HepG2 (cell line): Measurements from ENCODE around the gene UTP20. TPM values are rescaled to one million over a fixed set of nuclear protein-coding genes. Genes with fewer than 3 reads are reported as not detected.

ENCODE experiments used
- ATAC-seq: fragments of 200-7000 bp; cut with Tn5 transposase; 3 replicates; pipeline ENCODE4 v1.9.1; 2020; ENCODE audit warnings: mild to moderate bottlenecking, moderate library complexity
- BruUV-seq: library from RNA; stranded (reverse); fragments of 400-500 nt; replicated peaks from 2 replicates; lab custom pipeline; 2021; lab: Mats Ljungman, UMichigan
- CTCF ChIA-PET: fragments of 300-600 bp; formaldehyde crosslinking; extraction: SDS; loops from one replicate; lab custom pipeline; 2021; ENCODE audit warnings: low total read pairs, inconsistent platforms, low intra/inter-chr PET ratio; lab: Yijun Ruan, JAX
- POLR2A ChIA-PET: fragments of 350-600 bp; sonication (Branson Sonifier 250); formaldehyde crosslinking; loops from one replicate; lab custom pipeline; 2020; ENCODE audit warnings: antibody characterized with exemption, inconsistent platforms; lab: Yijun Ruan, JAX
- DNase-seq: peaks from one replicate; pipeline ENCODE4 v3.0.0-alpha.2; 2015; ENCODE audit warnings: low spot score
- FAIRE-seq: peaks from 3 replicates; lab custom pipeline; 2011; peaks lifted over from hg19 to GRCh38; lab: Jason Lieb, UNC
- H2AFZ ChIP-seq: one replicate; pipeline ENCODE4 v1.6.1; 2011; ENCODE audit warnings: low read length, inconsistent platforms
- H3K27ac ChIP-seq: fragments of 300-600 bp; 3 replicates; pipeline ENCODE4 v1.8.0; 2011; ENCODE audit warnings: mixed run types, mild to moderate bottlenecking, mixed read lengths, low read length, inconsistent platforms; ENCODE audit not compliant: insufficient read depth; ENCODE audit errors: extremely low read length
- H3K27me3 ChIP-seq, 2 experiments: fragments of 200-600 bp in 1 of 2; 2 replicates in 1 of 2; 3 replicates in 1 of 2; pipeline versions ENCODE4 v1.6.0 to v1.8.0; 2011; ENCODE audit warnings: low read length in 2 of 2, mild to moderate bottlenecking in 2 of 2, moderate library complexity in 2 of 2, inconsistent platforms in 1 of 2; ENCODE audit not compliant: insufficient read depth in 2 of 2, control insufficient read depth in 1 of 2
- H3K36me3 ChIP-seq, 2 experiments: fragments of 200-600 bp in 1 of 2; replicated peaks in 1 of 2; 2 replicates in 1 of 2; 3 replicates in 1 of 2; pipeline versions ENCODE4 v1.5.1 to v1.8.0; 2011; ENCODE audit warnings: low read length in 2 of 2, inconsistent platforms in 1 of 2; ENCODE audit not compliant: insufficient read depth in 2 of 2, control insufficient read depth in 1 of 2
- H3K4me1 ChIP-seq: 2 replicates; pipeline ENCODE4 v1.5.1; 2012; ENCODE audit warnings: low read length, inconsistent platforms; ENCODE audit not compliant: insufficient read depth
- H3K4me2 ChIP-seq: 2 replicates; pipeline ENCODE4 v1.6.0; 2011; ENCODE audit warnings: low read depth, low read length, inconsistent platforms
- H3K4me3 ChIP-seq, 3 experiments: fragments of 200-600 bp in 1 of 3; sonication (generic), shearing (Covaris generic) in 1 of 3; replicated peaks in 1 of 3; 2 replicates each; pipeline ENCODE4 v1.5.1; 2011 to 2016; ENCODE audit warnings: low read length in 3 of 3, inconsistent platforms in 2 of 3, low read depth in 2 of 3, mild to moderate bottlenecking in 2 of 3, control low read depth in 1 of 3, mixed read lengths in 1 of 3; ENCODE audit not compliant: insufficient read depth in 1 of 3
- H3K79me2 ChIP-seq: one replicate; pipeline ENCODE4 v1.6.1; 2011; ENCODE audit warnings: low read length, inconsistent platforms; ENCODE audit not compliant: insufficient read depth
- H3K9ac ChIP-seq: 2 replicates; pipeline ENCODE4 v1.6.0; 2011; ENCODE audit warnings: mild to moderate bottlenecking, low read depth, low read length, inconsistent platforms; ENCODE audit not compliant: insufficient read depth
- H3K9me3 ChIP-seq: 2 replicates; pipeline ENCODE4 v1.5.1; 2012; ENCODE audit warnings: mild to moderate bottlenecking, low read length
- H4K20me1 ChIP-seq: 2 replicates; pipeline ENCODE4 v1.6.0; 2011; ENCODE audit warnings: inconsistent platforms, mild to moderate bottlenecking, low read length, moderate library complexity; ENCODE audit not compliant: insufficient read depth
- ASH2L ChIP-seq: fragments of 300-600, 200-600 bp; sonication (generic); IDR thresholded peaks from 2 replicates; pipeline ENCODE4 v1.7.0; 2017; ENCODE audit warnings: low read depth, mild to moderate bottlenecking, moderate library complexity, mixed read lengths, low read length; ENCODE audit not compliant: insufficient read length
- CBX2 ChIP-seq, 2 experiments: fragments of 200-600 bp in 1 of 2; sonication (generic); formaldehyde crosslinking in 1 of 2; IDR thresholded peaks; 2 replicates each; pipeline versions ENCODE4 v1.7.0 to v1.8.1; 2018 to 2022; ENCODE audit warnings: low read depth in 2 of 2, low read length in 1 of 2, mild to moderate bottlenecking in 1 of 2, missing genetic modification reagents in 1 of 2
- CCDC6 ChIP-seq: sonication (generic); formaldehyde crosslinking; IDR thresholded peaks from 2 replicates; pipeline ENCODE4 v1.8.1; 2022; ENCODE audit warnings: mild to moderate bottlenecking, missing genetic modification reagents, moderate library complexity
- DDIT3 ChIP-seq: sonication (generic); formaldehyde crosslinking; IDR thresholded peaks from 2 replicates; pipeline ENCODE4 v1.4.0; 2020; ENCODE audit warnings: mild to moderate bottlenecking, missing genetic modification reagents
- FOXK1 ChIP-seq: sonication (generic); formaldehyde crosslinking; IDR thresholded peaks from 2 replicates; pipeline ENCODE4 v1.4.0; 2020; ENCODE audit warnings: low read depth, missing genetic modification reagents, borderline replicate concordance
- HMG20B ChIP-seq: conservative IDR thresholded peaks from 2 replicates; pipeline ENCODE4 v1.6.1; 2016; ENCODE audit warnings: missing genetic modification reagents, missing compliant biosample characterization
- KLF16 ChIP-seq, 2 experiments: sonication (generic) in 1 of 2; formaldehyde crosslinking in 1 of 2; IDR thresholded peaks; 2 replicates each; pipeline versions ENCODE4 v1.6.1 to v1.8.0; 2016 to 2023; ENCODE audit warnings: missing genetic modification reagents in 2 of 2, missing compliant biosample characterization in 1 of 2
- RXRA ChIP-seq: sonication (generic); formaldehyde crosslinking; IDR thresholded peaks from 2 replicates; pipeline ENCODE4 v1.5.1; 2020; ENCODE audit warnings: missing genetic modification reagents
- TOPORS ChIP-seq: sonication (generic); formaldehyde crosslinking; IDR thresholded peaks from 2 replicates; pipeline ENCODE4 v1.8.0; 2023; ENCODE audit warnings: mild to moderate bottlenecking, missing genetic modification reagents
- ZBTB34 ChIP-seq: sonication (generic); formaldehyde crosslinking; IDR thresholded peaks from 2 replicates; pipeline ENCODE4 v1.8.0; 2022; ENCODE audit warnings: mild to moderate bottlenecking, missing genetic modification reagents
- ZIK1 ChIP-seq: sonication (generic); formaldehyde crosslinking; IDR thresholded peaks from 2 replicates; pipeline ENCODE4 v1.5.0; 2020; ENCODE audit warnings: mild to moderate bottlenecking, low read depth, missing genetic modification reagents, borderline replicate concordance
- ZNF468 ChIP-seq: sonication (generic); formaldehyde crosslinking; IDR thresholded peaks from 2 replicates; pipeline ENCODE4 v1.8.0; 2022; ENCODE audit warnings: mild to moderate bottlenecking, moderate library complexity, missing genetic modification reagents
- ZNF570 ChIP-seq: sonication (generic); formaldehyde crosslinking; IDR thresholded peaks from 2 replicates; pipeline ENCODE4 v1.4.0; 2020; ENCODE audit warnings: mild to moderate bottlenecking, missing genetic modification reagents, borderline replicate concordance
- ZNF792 ChIP-seq: IDR thresholded peaks from 2 replicates; pipeline ENCODE4 v1.6.1; 2016
- WGBS: methylation state at CpG from one replicate; pipeline ENCODE4 v1.1.6; 2017; ENCODE audit warnings: low lambda C conversion rate; 5-methylcytosine and 5-hydroxymethylcytosine counted together
- in situ Hi-C: cut with HindIII; loops from 2 replicates; pipeline ENCODE4 v1.10.0; 2017; ENCODE audit warnings: low pct_unique_long_range_greater_than_20kb; ENCODE audit not compliant: extremely low pct_ligation_motif_present
- intact Hi-C: fragments of 100-400 bp; cut with micrococcal nuclease; formaldehyde crosslinking; loops from one replicate; pipeline ENCODE4 v1.10.0; 2022; ENCODE audit not compliant: unreplicated experiment
- polyA plus RNA-seq, 8 experiments: library from polyadenylated mRNA; depleted of rRNA in 3 of 8; stranded (reverse) in 7 of 8; unstranded in 1 of 8; fragments of >200 nt; fragmentation: Illumina TruSeq in 4 of 8; extraction: Trizol in 4 of 8; gene quantifications; 2 replicates each; pipeline versions ENCODE4 v1.2.1 to v1.2.3, GENCODE V29; 2011 to 2016; ENCODE audit warnings: low read depth in 4 of 8, missing spikeins in 1 of 8, mixed read lengths in 1 of 8; ENCODE audit not compliant: insufficient read depth in 1 of 8
- total RNA-seq, 5 experiments: library from RNA; depleted of rRNA; stranded (reverse); fragments of >200 nt; fragmentation: Illumina TruSeq; extraction: Trizol; gene quantifications; 2 replicates each; pipeline ENCODE4 v1.2.3, GENCODE V29; 2016; ENCODE audit warnings: low read depth in 1 of 5
- TF ChIP-seq, protein P1 (sequence below): sonication (generic); formaldehyde crosslinking; IDR thresholded peaks from 2 replicates; pipeline ENCODE4 v1.4.0; 2020; ENCODE audit warnings: missing genetic modification reagents, mild to moderate bottlenecking, borderline replicate concordance
- TF ChIP-seq, protein P2 (sequence below): sonication (generic); formaldehyde crosslinking; IDR thresholded peaks from 2 replicates; pipeline ENCODE4 v1.4.0; 2020; ENCODE audit warnings: low read depth, missing genetic modification reagents

Gene UTP20
- total and polyA plus RNA-seq, 2 of the 13 experiments (the other 11 are each of a cell fraction or from before 2014, with no cell fraction given): 9.0 to 38.5 TPM

GRCh38 chr12:101323255-101323654 is 43.4 kb downstream of the UTP20 start:
- ATAC-seq (no peak), DNase-seq (no peak), FAIRE-seq (no peak)
- Histone ChIP-seq H3K4me3 (no peak overlapping the region), H3K27ac (no peak overlapping the region), H2AFZ (no peak overlapping the region), H3K36me3 (peaks cover 8 to 42% of the 10 kb centered on the region in 2 experiments), H3K4me2 (no peak overlapping the region), H3K79me2 (no peaks in the 10 kb centered on the region), H3K4me1 (no peaks in the 10 kb centered on the region), H3K27me3 (no peaks in the 10 kb centered on the region), H4K20me1 (no peaks in the 10 kb centered on the region), H3K9me3 (no peaks in the 10 kb centered on the region), H3K9ac (no peak overlapping the region)
- no peak for TF ChIP-seq ZNF792 (CRISPR knock-in tag)
- no peak for TF ChIP-seq CBX2 (IDR thresholded peaks at IDR 0.05; ENCODE audit: low read depth, low read length)
- TF ChIP-seq CBX2 (CRISPR knock-in tag; IDR thresholded peaks at IDR 0.05; ENCODE audit: low read depth): no peak
- TF ChIP-seq ZNF468 (CRISPR knock-in tag): no peak
- TF ChIP-seq CCDC6: no peak
- no peak for TF ChIP-seq RXRA (CRISPR knock-in tag)
- TF ChIP-seq, protein P1, sequence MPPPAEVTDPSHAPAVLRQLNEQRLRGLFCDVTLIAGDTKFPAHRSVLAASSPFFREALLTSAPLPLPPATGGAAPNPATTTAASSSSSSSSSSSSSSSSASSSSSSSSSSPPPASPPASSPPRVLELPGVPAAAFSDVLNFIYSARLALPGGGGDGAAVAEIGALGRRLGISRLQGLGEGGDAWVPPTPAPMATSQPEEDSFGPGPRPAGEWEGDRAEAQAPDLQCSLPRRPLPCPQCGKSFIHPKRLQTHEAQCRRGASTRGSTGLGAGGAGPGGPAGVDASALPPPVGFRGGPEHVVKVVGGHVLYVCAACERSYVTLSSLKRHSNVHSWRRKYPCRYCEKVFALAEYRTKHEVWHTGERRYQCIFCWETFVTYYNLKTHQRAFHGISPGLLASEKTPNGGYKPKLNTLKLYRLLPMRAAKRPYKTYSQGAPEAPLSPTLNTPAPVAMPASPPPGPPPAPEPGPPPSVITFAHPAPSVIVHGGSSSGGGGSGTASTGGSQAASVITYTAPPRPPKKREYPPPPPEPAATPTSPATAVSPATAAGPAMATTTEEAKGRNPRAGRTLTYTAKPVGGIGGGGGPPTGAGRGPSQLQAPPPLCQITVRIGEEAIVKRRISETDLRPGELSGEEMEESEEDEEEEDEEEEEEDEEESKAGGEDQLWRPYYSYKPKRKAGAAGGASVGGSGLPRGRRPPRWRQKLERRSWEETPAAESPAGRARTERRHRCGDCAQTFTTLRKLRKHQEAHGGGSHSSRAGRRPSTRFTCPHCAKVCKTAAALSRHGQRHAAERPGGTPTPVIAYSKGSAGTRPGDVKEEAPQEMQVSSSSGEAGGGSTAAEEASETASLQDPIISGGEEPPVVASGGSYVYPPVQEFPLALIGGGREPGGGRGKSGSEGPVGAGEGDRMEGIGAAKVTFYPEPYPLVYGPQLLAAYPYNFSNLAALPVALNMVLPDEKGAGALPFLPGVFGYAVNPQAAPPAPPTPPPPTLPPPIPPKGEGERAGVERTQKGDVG (CRISPR knock-in tag): no peak
- TF ChIP-seq, protein P2, sequence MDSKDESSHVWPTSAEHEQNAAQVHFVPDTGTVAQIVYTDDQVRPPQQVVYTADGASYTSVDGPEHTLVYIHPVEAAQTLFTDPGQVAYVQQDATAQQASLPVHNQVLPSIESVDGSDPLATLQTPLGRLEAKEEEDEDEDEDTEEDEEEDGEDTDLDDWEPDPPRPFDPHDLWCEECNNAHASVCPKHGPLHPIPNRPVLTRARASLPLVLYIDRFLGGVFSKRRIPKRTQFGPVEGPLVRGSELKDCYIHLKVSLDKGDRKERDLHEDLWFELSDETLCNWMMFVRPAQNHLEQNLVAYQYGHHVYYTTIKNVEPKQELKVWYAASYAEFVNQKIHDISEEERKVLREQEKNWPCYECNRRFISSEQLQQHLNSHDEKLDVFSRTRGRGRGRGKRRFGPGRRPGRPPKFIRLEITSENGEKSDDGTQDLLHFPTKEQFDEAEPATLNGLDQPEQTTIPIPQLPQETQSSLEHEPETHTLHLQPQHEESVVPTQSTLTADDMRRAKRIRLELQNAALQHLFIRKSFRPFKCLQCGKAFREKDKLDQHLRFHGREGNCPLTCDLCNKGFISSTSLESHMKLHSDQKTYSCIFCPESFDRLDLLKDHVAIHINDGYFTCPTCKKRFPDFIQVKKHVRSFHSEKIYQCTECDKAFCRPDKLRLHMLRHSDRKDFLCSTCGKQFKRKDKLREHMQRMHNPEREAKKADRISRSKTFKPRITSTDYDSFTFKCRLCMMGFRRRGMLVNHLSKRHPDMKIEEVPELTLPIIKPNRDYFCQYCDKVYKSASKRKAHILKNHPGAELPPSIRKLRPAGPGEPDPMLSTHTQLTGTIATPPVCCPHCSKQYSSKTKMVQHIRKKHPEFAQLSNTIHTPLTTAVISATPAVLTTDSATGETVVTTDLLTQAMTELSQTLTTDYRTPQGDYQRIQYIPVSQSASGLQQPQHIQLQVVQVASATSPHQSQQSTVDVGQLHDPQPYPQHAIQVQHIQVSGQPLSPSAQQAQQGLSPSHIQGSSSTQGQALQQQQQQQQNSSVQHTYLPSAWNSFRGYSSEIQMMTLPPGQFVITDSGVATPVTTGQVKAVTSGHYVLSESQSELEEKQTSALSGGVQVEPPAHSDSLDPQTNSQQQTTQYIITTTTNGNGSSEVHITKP (CRISPR knock-in tag): no peak
- no peak for TF ChIP-seq DDIT3 (CRISPR knock-in tag)
- no peak for TF ChIP-seq ZIK1 (CRISPR knock-in tag)
- no peak for TF ChIP-seq FOXK1 (CRISPR knock-in tag)
- no peak for TF ChIP-seq KLF16 (CRISPR knock-in tag; IDR thresholded peaks at IDR 0.05)
- no peak for TF ChIP-seq TOPORS (CRISPR knock-in tag)
- no peak for TF ChIP-seq HMG20B (CRISPR knock-in tag)
- no peak for TF ChIP-seq ZNF570
- no peak for TF ChIP-seq ZBTB34 (CRISPR knock-in tag)
- TF ChIP-seq ASH2L: no peak
- WGBS: 94% methylated on average over 1 of the region's 1 CpG
- intact Hi-C loops (loop anchor here (1.0 kb wide), 1 partner anchor 151 kb away; no protein-coding TSS in a partner anchor), in situ Hi-C loops (loop anchor here (10.0 kb wide), 1 partner anchor 498 kb away; no protein-coding TSS in a partner anchor)
- ChIA-PET CTCF (interaction anchor here (1.5 to 2.2 kb wide), 2 partner anchors 495 to 975 kb away, joined by 5 to 13 read pairs; no protein-coding TSS in a partner anchor), POLR2A (no interaction called here)
- no TSS peak for BruUV-seq
